Measurements from ENCODE around the gene SYTL2. TPM values are rescaled to one million over a fixed set of nuclear protein-coding genes. Genes with fewer than 3 reads are reported as not detected.

Gene SYTL2
- 0.87 and 2.7 TPM in 2 replicates for total RNA-seq

GRCh38 chr11:85810871-85811611 lies at the start of gene SYTL2:
Gene SYTL2 (minus strand): TSS chr11:85811141. CDS start chr11:85757725, 53,416 bp downstream.

GRCh38 chr11:85855341-85855656 lies 44.4 kb upstream of the SYTL2 start, which contains the start of gene CCDC83:
Gene CCDC83 (plus strand): TSS chr11:85855383. CDS start chr11:85865124, 9,741 bp downstream.

GRCh38 chr11:85685820-85686459 lies 125.0 kb downstream of the SYTL2 start, which contains the start of gene CCDC89:
Gene CCDC89 (minus strand): TSS chr11:85686195. CDS start chr11:85686130, 65 bp downstream.

GRCh38 chr11:85664615-85665481 lies 146.1 kb downstream of the SYTL2 start, which contains the start of gene CREBZF:
Gene CREBZF (minus strand): TSS chr11:85665129. CDS start chr11:85664875, 254 bp downstream.

GRCh38 chr11:85647604-85648299 lies 163.2 kb downstream of the SYTL2 start, which contains the start of gene TMEM126A:
Gene TMEM126A (plus strand): TSS chr11:85647967. CDS start chr11:85650256, 2,289 bp downstream.

Other genes with a start within 250 kb of the SYTL2 start
- 0.22 and 2.7 TPM in 2 replicates for gene DLG2, start 183.8 kb downstream of the SYTL2 start, total RNA-seq
- gene TMEM126B, start 182.5 kb downstream of the SYTL2 start, total RNA-seq, result 26.3 and 53.5 TPM in 2 replicates
- gene TMEM126A, start 163.2 kb downstream of the SYTL2 start, total RNA-seq, result 25.1 and 33.5 TPM in 2 replicates
- gene CREBZF, start 146.0 kb downstream of the SYTL2 start, total RNA-seq, result 43.2 and 80.1 TPM in 2 replicates
- gene CCDC89, start 124.9 kb downstream of the SYTL2 start, total RNA-seq, result 7.0 and 12.6 TPM in 2 replicates
- gene CCDC83, start 44.2 kb upstream of the SYTL2 start, total RNA-seq, result not detected in 2 replicates